Heart left ventricle (tissue), 16 donors: ENCODE measurements around the gene DSCAML1. TPM values are rescaled to one million over a fixed set of nuclear protein-coding genes. Genes with fewer than 3 reads are reported as not detected.

ENCODE experiments used
- ATAC-seq, 4 donors: fragments of 200-7000 bp; cut with Tn5 transposase; one replicate each; pipeline ENCODE4 v1.9.1; 2020 to 2022; ENCODE audit warnings: moderate library complexity in 4 of 4, mild to moderate bottlenecking in 3 of 4, moderate number of reproducible peaks in 1 of 4
- DNase-seq, 5 donors: peaks; one replicate each; pipeline ENCODE4 v3.0.0-alpha.2; 2020
- H3K27ac ChIP-seq, 12 donors: fragments of 200-600 bp; sonication (generic) in 4 of 12; one replicate each; pipeline versions ENCODE4 v1.5.0 to v1.8.0; 2016 to 2022; ENCODE audit warnings: mild to moderate bottlenecking in 2 of 12
- H3K27me3 ChIP-seq, 9 donors: fragments of 200-600 bp; sonication (generic) in 2 of 9; one replicate each; pipeline versions ENCODE4 v1.5.1 to v1.8.0; 2016 to 2022; ENCODE audit warnings: mild to moderate bottlenecking in 3 of 9
- H3K36me3 ChIP-seq, 9 donors: fragments of 200-600 bp; sonication (generic) in 2 of 9; one replicate each; pipeline versions ENCODE4 v1.5.0 to v1.8.0; 2018 to 2022; ENCODE audit warnings: mild to moderate bottlenecking in 2 of 9
- H3K4me1 ChIP-seq, 12 donors: fragments of 200-600 bp; sonication (generic) in 4 of 12; one replicate each; pipeline versions ENCODE4 v1.5.0 to v1.8.0; 2016 to 2022; ENCODE audit warnings: mild to moderate bottlenecking in 3 of 12
- H3K4me3 ChIP-seq, 12 donors: fragments of 200-600 bp; sonication (generic) in 4 of 12; one replicate each; pipeline versions ENCODE4 v1.5.0 to v1.8.0; 2017 to 2022; ENCODE audit warnings: mild to moderate bottlenecking in 9 of 12, moderate library complexity in 4 of 12
- H3K9me3 ChIP-seq, 12 donors: fragments of 200-600 bp; sonication (generic) in 4 of 12; one replicate each; pipeline versions ENCODE4 v1.5.0 to v1.8.0; 2016 to 2022; ENCODE audit warnings: mild to moderate bottlenecking in 1 of 12
- CTCF ChIP-seq, 12 donors: fragments of 200-600 bp; sonication (generic) in 4 of 12; IDR thresholded peaks; one replicate each; pipeline versions ENCODE4 v1.5.0 to v1.8.0; 2018 to 2022; ENCODE audit warnings: antibody characterized with exemption in 12 of 12, mild to moderate bottlenecking in 5 of 12
- POLR2A ChIP-seq, 2 donors: fragments of 450-650 bp; IDR thresholded peaks; one replicate each; pipeline ENCODE4 v1.6.1; 2017; ENCODE audit warnings: antibody characterized with exemption in 2 of 2, mild to moderate bottlenecking in 2 of 2, moderate library complexity in 2 of 2
- WGBS, 4 donors: extraction: QIAGEN DNeasy Blood & Tissue Kit in 2 of 4; methylation state at CpG; one replicate each; pipeline versions ENCODE4 v1.1.5 to v1.1.7; 2013 to 2018; 5-methylcytosine and 5-hydroxymethylcytosine counted together
- intact Hi-C, 10 donors: fragments of 100-400 bp; cut with DNase I; formaldehyde crosslinking; loops; one replicate each; pipeline versions ENCODE4 v1.11.1 to v1.14.2; 2022
- polyA plus RNA-seq, 2 donors: library from polyadenylated mRNA; stranded (reverse); fragments of 200-250 nt; gene quantifications; one replicate each; pipeline ENCODE4 v1.2.3, GENCODE V29; 2013
- total RNA-seq, 9 donors: library from RNA; depleted of rRNA in 2 of 9; stranded (reverse); fragments of >200 nt in 2 of 9; fragmentation: NEBNext Ultra II Directional in 3 of 9; extraction: Animal tissue kit (Norgen Biotek cat#: 25700) in 3 of 9; gene quantifications; one replicate each; pipeline versions ENCODE4 v1.1.0 to v1.2.4, GENCODE V29; 2016 to 2023
- donor health status: ischemic (EF 13 %, LVEDD 7.1; RV severe dilation, severe dysfunction).
- donor health status: healthy with polysubstance abuse.
- donor health status: DM: no; HTN: yes; CAD: no.
- donor health status: DM: no; HTN: no; CAD: no.
- donor health status: ischemic (EF 25% LVEDD 6.9; RV normal size, moderate dysfunction).
- donor health status: ischemic (EF 25% LVEDD 5.7; RV mildly dilated, moderate dysfunction).
- donor health status: healthy.
- donor health status: DM: yes; HTN: yes; CAD: no.
- donor health status: ischemic (EF 35%, LVEDD 5.7; RV mildly dilated, moderate dysfunction).
- donor health status: nonischemic (EF 11% LVEDD 7.7; RV severe dilation, severe dysfunction).
- donor health status: DM: yes; HTN: yes; CAD: no.
- donor health status: PGD.
- donor health status: ischemic (EF 29% LVEDD 5.4; RV normal size, mild dysfunction).
- donor health status: nonischemic (EF 23%, LVEDD 6.1; RV moderate dilation, normal function).

Gene DSCAML1
- total and polyA plus RNA-seq, 11 donors: 0.05 to 1.7 (median 0.76) TPM

GRCh38 chr11:117395476-117395875, 401.5 kb downstream of the DSCAML1 start:
- no peaks in the 10 kb centered on the region for H3K27me3 ChIP-seq
- no peak overlapping the region for H3K4me3 ChIP-seq
- WGBS, 4 donors: 87 to 91% (median 91%) methylated on average over 3 to 4 of the region's 4 CpGs
- no peak overlapping the region for H3K27ac ChIP-seq
- TF ChIP-seq POLR2A (IDR thresholded peaks at IDR 0.05): no peak
- TF ChIP-seq CTCF (IDR thresholded peaks at IDR 0.05): no peak
- H3K36me3 ChIP-seq: peaks cover 0 to 82% (median 72%) of the 10 kb centered on the region in 9 donors
- H3K4me1 ChIP-seq: no peaks in the 10 kb centered on the region
- H3K9me3 ChIP-seq: peaks cover 0 to 15% (median 0%) of the 10 kb centered on the region in 12 donors
- DNase-seq: no peak
- ATAC-seq: no peak
- intact Hi-C loops: no loop called here

- DNase-seq: no peak
- WGBS, 4 donors: 92 to 95% (median 93%) methylated on average over 9 to 14 of the region's 14 CpGs
- Histone ChIP-seq H3K27me3 (no peaks in the 10 kb centered on the region), H3K36me3 (peaks cover 0 to 89% (median 73%) of the 10 kb centered on the region in 9 donors), H3K4me1 (no peaks in the 10 kb centered on the region), H3K9me3 (peaks cover 0 to 13% (median 0%) of the 10 kb centered on the region in 12 donors), H3K4me3 (no peak overlapping the region), H3K27ac (no peak overlapping the region)
- TF ChIP-seq POLR2A (IDR thresholded peaks at IDR 0.05) (no peak), CTCF (IDR thresholded peaks at IDR 0.05) (no peak)
- intact Hi-C loops: no loop called here
- ATAC-seq: no peak
Measured at GRCh38 chr11:117394221-117394925, 402.6 kb downstream of the DSCAML1 start.

GRCh38 chr11:117392979-117393378, 404.0 kb downstream of the DSCAML1 start:
- 92 to 96% (median 95%) methylated on average over 8 of the region's 8 CpGs for WGBS, 4 donors
- H3K4me1 ChIP-seq: no peaks in the 10 kb centered on the region
- ATAC-seq (no peak), DNase-seq (no peak)
- no peaks in the 10 kb centered on the region for H3K27me3 ChIP-seq
- H3K4me3 ChIP-seq: no peak overlapping the region
- intact Hi-C loops: no loop called here
- H3K27ac ChIP-seq: no peak overlapping the region
- peaks cover 0 to 93% (median 72%) of the 10 kb centered on the region in 9 donors for H3K36me3 ChIP-seq
- peaks cover 0 to 2% (median 0%) of the 10 kb centered on the region in 12 donors for H3K9me3 ChIP-seq
- no peak for TF ChIP-seq CTCF (IDR thresholded peaks at IDR 0.05)
- TF ChIP-seq POLR2A (IDR thresholded peaks at IDR 0.05): no peak

- ATAC-seq: no peak
- Histone ChIP-seq H3K9me3 (no peaks in the 10 kb centered on the region), H3K4me1 (no peaks in the 10 kb centered on the region), H3K27me3 (no peaks in the 10 kb centered on the region), H3K4me3 (no peak overlapping the region), H3K36me3 (peaks cover 0 to 94% (median 72%) of the 10 kb centered on the region in 9 donors), H3K27ac (no peak overlapping the region)
- TF ChIP-seq CTCF (IDR thresholded peaks at IDR 0.05) (no peak), POLR2A (IDR thresholded peaks at IDR 0.05) (no peak)
- intact Hi-C loops: no loop called here
- DNase-seq: no peak
- 88 to 94% (median 92%) methylated on average over 11 to 12 of the region's 12 CpGs for WGBS, 4 donors
Measured at GRCh38 chr11:117392001-117392690, 404.9 kb downstream of the DSCAML1 start.
